SK-N-SH (cell line): ENCODE data around the gene GABRA6. TPM values are rescaled to one million over a fixed set of nuclear protein-coding genes. Genes with fewer than 3 reads are reported as not detected.

Experiments
- CTCF ChIA-PET: fragments of 300-600, 350-600 bp; formaldehyde crosslinking; extraction: SDS; loops from one replicate; lab custom pipeline; 2021; lab: Yijun Ruan, JAX
- POLR2A ChIA-PET: fragments of 350-600 bp; sonication (Branson Sonifier 250); formaldehyde crosslinking; extraction: SDS; loops from one replicate; lab custom pipeline; 2020; ENCODE audit warnings: antibody characterized with exemption, inconsistent platforms; lab: Yijun Ruan, JAX
- DNase-seq: peaks from one replicate; pipeline ENCODE4 v3.0.0; 2012
- H2AFZ ChIP-seq: fragments of 200-600 bp; sonication (generic); 2 replicates; pipeline ENCODE4 v1.8.1; 2016; ENCODE audit warnings: antibody characterized with exemption, mild to moderate bottlenecking, low read depth
- H3F3A ChIP-seq: fragments of 200-600 bp; sonication (generic); replicated peaks from 2 replicates; pipeline ENCODE3; 2016; ENCODE audit warnings: antibody characterized with exemption, mild to moderate bottlenecking; ENCODE audit not compliant: insufficient read depth
- H3K27ac ChIP-seq, 2 experiments: fragments of 200-500 bp in 1 of 2; fragments of 200-600 bp in 1 of 2; sonication (Bioruptor generic) in 1 of 2; sonication (generic), shearing (Covaris generic) in 1 of 2; 2 replicates each; pipeline versions ENCODE4 v1.5.1 to v1.6.1; 2014 to 2016; ENCODE audit warnings: low read depth in 2 of 2, inconsistent platforms in 1 of 2, low read length in 1 of 2, mild to moderate bottlenecking in 1 of 2, mixed read lengths in 1 of 2
- H3K27me3 ChIP-seq: fragments of 200-600 bp; sonication (generic), shearing (Covaris generic); 2 replicates; pipeline ENCODE4 v1.6.1; 2016; ENCODE audit warnings: mixed run types; ENCODE audit not compliant: insufficient read depth
- H3K36me3 ChIP-seq, 2 experiments: fragments of 200-500 bp in 1 of 2; fragments of 200-600 bp in 1 of 2; sonication (Bioruptor generic) in 1 of 2; sonication (generic) in 1 of 2; replicated peaks in 1 of 2; 2 replicates each; pipeline versions ENCODE3 to v1.5.1; 2014 to 2016; ENCODE audit warnings: low read length in 1 of 2, mild to moderate bottlenecking in 1 of 2; ENCODE audit not compliant: insufficient read depth in 2 of 2, control insufficient read depth in 1 of 2
- H3K4me1 ChIP-seq, 2 experiments: fragments of 200-500 bp in 1 of 2; fragments of 200-600 bp in 1 of 2; sonication (Bioruptor generic) in 1 of 2; sonication (generic), shearing (Covaris generic) in 1 of 2; 2 replicates each; pipeline versions ENCODE4 v1.5.1 to v1.6.1; 2014 to 2016; ENCODE audit warnings: low read depth in 1 of 2, low read length in 1 of 2, mixed run types in 1 of 2; ENCODE audit not compliant: insufficient read depth in 2 of 2, control insufficient read depth in 1 of 2
- H3K4me2 ChIP-seq: fragments of 200-600 bp; sonication (generic), shearing (Covaris generic); 2 replicates; pipeline ENCODE4 v1.6.1; 2017; ENCODE audit warnings: mixed run types
- H3K4me3 ChIP-seq, 2 experiments: fragments of 200-500 bp in 1 of 2; fragments of 200-600 bp in 1 of 2; sonication (Bioruptor generic) in 1 of 2; sonication (generic), shearing (Covaris generic) in 1 of 2; 2 replicates each; pipeline versions ENCODE4 v1.5.1 to v1.8.1; 2014 to 2016; ENCODE audit warnings: low read depth in 2 of 2, inconsistent platforms in 1 of 2, low read length in 1 of 2, mild to moderate bottlenecking in 1 of 2, mixed read lengths in 1 of 2, moderate library complexity in 1 of 2
- H3K79me2 ChIP-seq: fragments of 200-600 bp; sonication (generic); 2 replicates; pipeline ENCODE4 v1.8.1; 2017; ENCODE audit warnings: mild to moderate bottlenecking; ENCODE audit not compliant: insufficient read depth
- H3K9ac ChIP-seq: fragments of 200-600 bp; sonication (generic); 2 replicates; pipeline ENCODE4 v1.6.1; 2017; ENCODE audit warnings: mixed run types
- H3K9me2 ChIP-seq: fragments of 200-600 bp; sonication (generic); 2 replicates; pipeline ENCODE4 v1.6.1; 2017; ENCODE audit warnings: mixed run types
- H3K9me3 ChIP-seq: fragments of 200-600 bp; sonication (generic); 2 replicates; pipeline ENCODE4 v1.6.1; 2017; ENCODE audit warnings: mixed run types, mild to moderate bottlenecking, moderate library complexity
- H4K20me1 ChIP-seq: fragments of 200-600 bp; sonication (generic); 2 replicates; pipeline ENCODE4 v1.6.1; 2017; ENCODE audit warnings: mild to moderate bottlenecking, mixed run types; ENCODE audit not compliant: insufficient read depth
- CHD2 ChIP-seq: fragments of 150-350 bp; IDR thresholded peaks from 2 replicates; pipeline ENCODE4 v1.6.1; 2018; ENCODE audit warnings: low read length; ENCODE audit not compliant: partially characterized antibody
- ELF1 ChIP-seq: IDR thresholded peaks from 2 replicates; pipeline ENCODE4 v1.4.0; 2012
- EZH2phosphoT487 ChIP-seq: fragments of 200-600 bp; sonication (generic); IDR thresholded peaks from 2 replicates; pipeline ENCODE4 v1.6.1; 2017; ENCODE audit warnings: low read depth, mixed run types, mild to moderate bottlenecking, antibody characterized with exemption, moderate library complexity, borderline replicate concordance
- FOSL2 ChIP-seq: IDR thresholded peaks from 2 replicates; pipeline ENCODE4 v1.4.0; 2012; ENCODE audit warnings: low read depth, mild to moderate bottlenecking, moderate library complexity, borderline replicate concordance
- FOXM1 ChIP-seq: IDR thresholded peaks from 2 replicates; pipeline ENCODE4 v1.4.0; 2012; ENCODE audit warnings: low read depth, mild to moderate bottlenecking
- GABPA ChIP-seq: IDR thresholded peaks from 2 replicates; pipeline ENCODE4 v1.4.0; 2012; ENCODE audit warnings: low read depth, mild to moderate bottlenecking
- JUND ChIP-seq: IDR thresholded peaks from 2 replicates; pipeline ENCODE4 v1.4.0; 2012
- MEF2A ChIP-seq: IDR thresholded peaks from 2 replicates; pipeline ENCODE4 v1.4.0; 2012; ENCODE audit warnings: low read depth, borderline replicate concordance
- MXI1 ChIP-seq: IDR thresholded peaks from 2 replicates; pipeline ENCODE4 v1.6.1; 2012; ENCODE audit warnings: mild to moderate bottlenecking, low read depth, low read length, improper control_type of control experiment
- NFIC ChIP-seq: IDR thresholded peaks from 2 replicates; pipeline ENCODE4 v1.4.0; 2012; ENCODE audit warnings: borderline replicate concordance
- POLR2AphosphoS5 ChIP-seq: IDR thresholded peaks from 2 replicates; pipeline ENCODE4 v1.6.1; 2012; ENCODE audit warnings: low read depth, low read length
- RFX5 ChIP-seq: IDR thresholded peaks from 2 replicates; pipeline ENCODE4 v1.6.1; 2012; ENCODE audit warnings: mild to moderate bottlenecking, improper control_type of control experiment, low read length
- RXRA ChIP-seq: IDR thresholded peaks from 2 replicates; pipeline ENCODE4 v1.4.0; 2012; ENCODE audit warnings: low read depth, mild to moderate bottlenecking, borderline replicate concordance
- SMC3 ChIP-seq: IDR thresholded peaks from 2 replicates; pipeline ENCODE4 v1.6.1; 2012; ENCODE audit warnings: low read depth, low read length, improper control_type of control experiment
- TCF12 ChIP-seq: IDR thresholded peaks from 2 replicates; pipeline ENCODE4 v1.4.0; 2012
- TEAD4 ChIP-seq: IDR thresholded peaks from 2 replicates; pipeline ENCODE4 v1.4.0; 2012; ENCODE audit warnings: mild to moderate bottlenecking, borderline replicate concordance; ENCODE audit not compliant: insufficient read depth
- WGBS: methylation state at CpG from one replicate; pipeline ENCODE4 v1.1.6; 2017; ENCODE audit warnings: low lambda C conversion rate; 5-methylcytosine and 5-hydroxymethylcytosine counted together
- polyA plus RNA-seq, 3 experiments: library from polyadenylated mRNA; depleted of rRNA; stranded (reverse); fragments of >200 nt; gene quantifications; 2 replicates each; pipeline ENCODE4 v1.2.3, GENCODE V29; 2012
- TF ChIP-seq, protein P1 (sequence below): IDR thresholded peaks from 2 replicates; pipeline ENCODE4 v1.4.0; 2012; ENCODE audit warnings: low read depth
- TF ChIP-seq, protein P2 (sequence below): fragments of 200-600 bp; sonication (generic); IDR thresholded peaks from 2 replicates; pipeline ENCODE4 v1.6.1; 2017; ENCODE audit warnings: antibody characterized with exemption, mild to moderate bottlenecking, moderate library complexity
- TF ChIP-seq, protein P3 (sequence below): IDR thresholded peaks from 2 replicates; pipeline ENCODE4; 2012
- TF ChIP-seq, protein P4 (sequence below): IDR thresholded peaks from 2 replicates; pipeline ENCODE4 v1.4.0; 2012; ENCODE audit warnings: low read depth, borderline replicate concordance
- TF ChIP-seq, protein P5 (sequence below): fragments of 150-350 bp; IDR thresholded peaks from 2 replicates; pipeline ENCODE4 v1.6.1; 2016; ENCODE audit warnings: mild to moderate bottlenecking, low read depth, low read length

GABRA6 gene
- polyA plus RNA-seq (2012; rRNA removed) = 0.10 TPM in 2 replicates
- 0.30 and 0.36 TPM in 2 replicates for polyA plus RNA-seq (2012; cell fraction: cytosol; rRNA removed)
- 0.07 and 0.37 TPM in 2 replicates for polyA plus RNA-seq (2012; cell fraction: nucleus; rRNA removed)

DNA sequence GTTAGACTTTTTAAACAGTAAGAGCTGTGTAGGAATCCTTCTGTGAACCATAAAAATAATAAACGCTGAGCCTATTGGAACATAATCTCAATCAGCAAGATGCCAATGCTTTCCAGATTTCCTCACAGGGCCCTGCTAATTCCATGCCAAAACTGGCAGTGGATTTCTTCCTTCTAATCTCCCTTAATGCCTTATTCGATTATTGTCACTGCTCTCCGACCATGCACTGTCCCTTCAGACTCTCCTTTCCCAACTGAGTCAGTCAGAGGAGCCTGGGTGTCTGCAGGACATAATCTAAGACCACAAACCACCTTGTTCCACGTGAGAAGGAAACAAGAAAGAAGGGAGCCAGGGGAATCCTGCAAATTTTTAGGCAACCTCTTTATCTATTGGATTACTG lies at the start of gene GABRA6:
TSS of gene GABRA6 (plus strand) at position 261 of the 400 bp plus-strand sequence. CDS start 269 bp downstream, outside the sequence.
- DNase-seq = no peak
- no peak within 1 kb of the TSS for H3K27ac ChIP-seq
- H3K27me3 ChIP-seq = no peaks in the 10 kb centered on the region
- 7% methylated on average over 4 of the region's 4 CpGs for WGBS
- H3K4me3 ChIP-seq = no peak within 1 kb of the TSS
- no peaks in the 10 kb centered on the region for H3K9me3 ChIP-seq
- H3K9ac ChIP-seq = no peak within 1 kb of the TSS
- H3K79me2 ChIP-seq = no peaks in the 10 kb centered on the region
- H3K36me3 ChIP-seq = no peaks in the 10 kb centered on the region
- ChIA-PET CTCF (no interaction called here), POLR2A (no interaction called here)
- TF ChIP-seq JUND = no peak
- no peak for TF ChIP-seq TCF12
- TF ChIP-seq FOXM1 = no peak
- no peak for TF ChIP-seq MXI1
- no peak for TF ChIP-seq RFX5
- TF ChIP-seq, protein P1, sequence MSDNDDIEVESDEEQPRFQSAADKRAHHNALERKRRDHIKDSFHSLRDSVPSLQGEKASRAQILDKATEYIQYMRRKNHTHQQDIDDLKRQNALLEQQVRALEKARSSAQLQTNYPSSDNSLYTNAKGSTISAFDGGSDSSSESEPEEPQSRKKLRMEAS = no peak
- H4K20me1 ChIP-seq = no peaks in the 10 kb centered on the region
- H3K4me1 ChIP-seq = no peaks in the 10 kb centered on the region
- H3K9me2 ChIP-seq = no peaks in the 10 kb centered on the region
- no peak within 1 kb of the TSS for H3K4me2 ChIP-seq
- no peak within 1 kb of the TSS for H2AFZ ChIP-seq
- H3F3A ChIP-seq = peaks cover 3% of the 10 kb centered on the region

DNA sequence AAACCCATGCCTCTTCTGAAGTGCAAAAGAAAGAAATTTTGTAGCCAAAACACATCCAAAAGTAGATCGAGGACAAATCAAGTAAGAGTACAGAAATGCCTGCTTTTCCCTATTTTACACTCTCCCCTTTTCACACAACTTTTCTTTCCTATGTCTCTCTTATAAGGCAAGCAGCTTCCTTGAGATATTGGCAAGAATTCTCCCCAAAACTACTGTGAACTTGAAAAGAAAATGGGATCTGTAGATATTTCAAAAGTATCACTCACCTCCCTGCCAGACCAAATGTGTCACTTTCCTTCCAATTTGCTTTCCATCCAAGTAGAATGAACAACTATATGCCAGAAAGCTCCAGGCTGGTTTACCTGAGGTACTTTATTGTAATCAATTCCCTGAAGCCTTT lies 47.9 kb upstream of the GABRA6 start:
- Histone ChIP-seq H3F3A (no peaks in the 10 kb centered on the region), H4K20me1 (no peaks in the 10 kb centered on the region), H2AFZ (no peak overlapping the region), H3K79me2 (no peaks in the 10 kb centered on the region), H3K4me3 (no peak overlapping the region), H3K4me1 (no peaks in the 10 kb centered on the region), H3K27me3 (no peaks in the 10 kb centered on the region), H3K36me3 (no peaks in the 10 kb centered on the region), H3K27ac (no peak overlapping the region), H3K9ac (no peak overlapping the region), H3K4me2 (no peak overlapping the region), H3K9me2 (no peaks in the 10 kb centered on the region), H3K9me3 (no peaks in the 10 kb centered on the region)
- TF ChIP-seq TEAD4 (no peak), SMC3 (no peak), RXRA (no peak), FOXM1 (no peak), TCF12 (no peak), MXI1 (no peak), EZH2phosphoT487 (no peak), CHD2 (no peak), RFX5 (no peak), MEF2A (no peak), GABPA (no peak), ELF1 (no peak), NFIC (no peak), FOSL2 (no peak), POLR2AphosphoS5 (no peak)
- TF ChIP-seq, protein P2, sequence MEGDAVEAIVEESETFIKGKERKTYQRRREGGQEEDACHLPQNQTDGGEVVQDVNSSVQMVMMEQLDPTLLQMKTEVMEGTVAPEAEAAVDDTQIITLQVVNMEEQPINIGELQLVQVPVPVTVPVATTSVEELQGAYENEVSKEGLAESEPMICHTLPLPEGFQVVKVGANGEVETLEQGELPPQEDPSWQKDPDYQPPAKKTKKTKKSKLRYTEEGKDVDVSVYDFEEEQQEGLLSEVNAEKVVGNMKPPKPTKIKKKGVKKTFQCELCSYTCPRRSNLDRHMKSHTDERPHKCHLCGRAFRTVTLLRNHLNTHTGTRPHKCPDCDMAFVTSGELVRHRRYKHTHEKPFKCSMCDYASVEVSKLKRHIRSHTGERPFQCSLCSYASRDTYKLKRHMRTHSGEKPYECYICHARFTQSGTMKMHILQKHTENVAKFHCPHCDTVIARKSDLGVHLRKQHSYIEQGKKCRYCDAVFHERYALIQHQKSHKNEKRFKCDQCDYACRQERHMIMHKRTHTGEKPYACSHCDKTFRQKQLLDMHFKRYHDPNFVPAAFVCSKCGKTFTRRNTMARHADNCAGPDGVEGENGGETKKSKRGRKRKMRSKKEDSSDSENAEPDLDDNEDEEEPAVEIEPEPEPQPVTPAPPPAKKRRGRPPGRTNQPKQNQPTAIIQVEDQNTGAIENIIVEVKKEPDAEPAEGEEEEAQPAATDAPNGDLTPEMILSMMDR = no peak
- TF ChIP-seq, protein P1 = no peak
- TF ChIP-seq, protein P3, sequence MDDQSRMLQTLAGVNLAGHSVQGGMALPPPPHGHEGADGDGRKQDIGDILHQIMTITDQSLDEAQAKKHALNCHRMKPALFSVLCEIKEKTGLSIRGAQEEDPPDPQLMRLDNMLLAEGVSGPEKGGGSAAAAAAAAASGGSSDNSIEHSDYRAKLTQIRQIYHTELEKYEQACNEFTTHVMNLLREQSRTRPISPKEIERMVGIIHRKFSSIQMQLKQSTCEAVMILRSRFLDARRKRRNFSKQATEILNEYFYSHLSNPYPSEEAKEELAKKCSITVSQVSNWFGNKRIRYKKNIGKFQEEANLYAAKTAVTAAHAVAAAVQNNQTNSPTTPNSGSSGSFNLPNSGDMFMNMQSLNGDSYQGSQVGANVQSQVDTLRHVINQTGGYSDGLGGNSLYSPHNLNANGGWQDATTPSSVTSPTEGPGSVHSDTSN = no peak
- TF ChIP-seq, protein P4, sequence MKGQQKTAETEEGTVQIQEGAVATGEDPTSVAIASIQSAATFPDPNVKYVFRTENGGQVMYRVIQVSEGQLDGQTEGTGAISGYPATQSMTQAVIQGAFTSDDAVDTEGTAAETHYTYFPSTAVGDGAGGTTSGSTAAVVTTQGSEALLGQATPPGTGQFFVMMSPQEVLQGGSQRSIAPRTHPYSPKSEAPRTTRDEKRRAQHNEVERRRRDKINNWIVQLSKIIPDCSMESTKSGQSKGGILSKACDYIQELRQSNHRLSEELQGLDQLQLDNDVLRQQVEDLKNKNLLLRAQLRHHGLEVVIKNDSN = no peak
- TF ChIP-seq, protein P5, sequence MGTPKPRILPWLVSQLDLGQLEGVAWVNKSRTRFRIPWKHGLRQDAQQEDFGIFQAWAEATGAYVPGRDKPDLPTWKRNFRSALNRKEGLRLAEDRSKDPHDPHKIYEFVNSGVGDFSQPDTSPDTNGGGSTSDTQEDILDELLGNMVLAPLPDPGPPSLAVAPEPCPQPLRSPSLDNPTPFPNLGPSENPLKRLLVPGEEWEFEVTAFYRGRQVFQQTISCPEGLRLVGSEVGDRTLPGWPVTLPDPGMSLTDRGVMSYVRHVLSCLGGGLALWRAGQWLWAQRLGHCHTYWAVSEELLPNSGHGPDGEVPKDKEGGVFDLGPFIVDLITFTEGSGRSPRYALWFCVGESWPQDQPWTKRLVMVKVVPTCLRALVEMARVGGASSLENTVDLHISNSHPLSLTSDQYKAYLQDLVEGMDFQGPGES = no peak
- DNase-seq = no peak
- POLR2A ChIA-PET = no interaction called here
- 3% methylated on average over 1 of the region's 1 CpG for WGBS
- CTCF ChIA-PET = no interaction called here
